COLO668 (cell line): Measurements from ENCODE around the gene SRGAP1.

Experiments
- DNase-seq: peaks from one replicate; lab custom pipeline; 2025; ENCODE audit not compliant: unreplicated experiment; lab: John Stamatoyannopoulos, UW

SRGAP1 gene

DNA sequence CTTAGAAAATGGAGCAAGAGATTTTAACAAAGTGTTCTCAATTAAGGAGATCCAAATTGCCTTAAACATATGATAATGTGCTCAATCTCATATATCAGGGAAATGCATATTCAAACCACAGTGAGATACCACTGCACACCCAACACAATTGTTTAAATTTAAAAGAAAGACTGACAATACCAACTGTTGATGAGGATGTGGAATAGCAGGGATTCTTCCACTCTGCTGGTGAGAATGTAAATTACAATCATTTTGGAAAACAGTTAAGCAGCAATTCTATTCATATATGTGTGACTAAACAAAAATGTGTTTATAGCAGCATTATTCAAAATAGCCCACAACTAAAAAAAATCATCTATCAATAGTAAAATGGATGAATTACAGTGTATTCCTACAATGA is 233.4 kb downstream of the SRGAP1 start:
- no peak for DNase-seq

DNA sequence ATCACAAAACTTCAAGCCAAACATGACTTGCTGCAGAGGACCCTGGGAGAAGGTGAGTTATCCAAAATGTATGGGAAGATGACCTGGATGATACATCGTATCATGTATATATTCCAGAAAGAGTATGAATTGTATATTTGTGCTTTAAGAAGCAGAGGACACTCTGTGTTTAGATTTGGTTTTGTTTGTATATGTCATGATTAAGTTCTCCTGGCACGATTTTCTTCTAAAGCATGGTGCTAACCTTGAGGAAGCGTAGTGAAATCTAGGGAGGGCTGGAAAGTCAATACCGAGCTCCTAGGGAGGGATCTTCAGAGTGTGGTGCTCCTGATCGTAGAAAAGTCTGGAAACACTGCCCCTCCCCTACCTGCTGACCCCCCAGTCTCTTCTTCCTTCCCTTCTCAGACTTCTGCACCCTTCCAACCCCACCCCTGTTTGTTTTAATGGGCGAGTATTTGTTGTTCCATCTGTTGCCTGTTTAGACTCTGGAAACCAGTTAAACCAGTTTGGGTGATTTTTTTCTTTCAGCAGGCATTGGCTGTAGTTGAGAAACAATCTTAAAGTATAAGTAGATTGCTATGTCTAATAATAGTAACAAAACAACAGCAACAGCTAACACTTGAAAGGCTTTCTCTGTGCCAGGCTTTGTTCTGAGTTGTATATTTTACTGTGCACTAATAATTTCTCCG is 236.0 kb downstream of the SRGAP1 start:
- peak; percentile 35 for DNase-seq

DNA sequence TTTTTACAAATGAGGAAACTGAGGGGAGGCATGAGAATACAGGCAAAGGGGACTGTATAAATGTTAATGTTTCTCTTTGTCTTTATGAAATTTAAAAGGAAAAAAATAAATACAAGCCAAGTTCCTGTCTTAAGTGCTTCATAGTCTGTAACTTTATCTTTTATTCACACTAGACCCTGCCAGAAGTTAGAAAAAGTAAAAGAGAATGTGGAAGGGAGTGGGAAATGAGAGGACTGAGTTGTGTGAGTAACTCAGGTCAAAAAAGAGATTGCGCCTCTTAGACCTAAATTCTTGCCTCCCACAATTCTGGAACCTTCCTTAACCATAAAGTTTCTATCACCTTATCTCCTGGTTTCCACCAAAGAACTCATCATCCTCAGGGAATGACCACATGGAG is 236.5 kb downstream of the SRGAP1 start:
- no peak for DNase-seq

DNA sequence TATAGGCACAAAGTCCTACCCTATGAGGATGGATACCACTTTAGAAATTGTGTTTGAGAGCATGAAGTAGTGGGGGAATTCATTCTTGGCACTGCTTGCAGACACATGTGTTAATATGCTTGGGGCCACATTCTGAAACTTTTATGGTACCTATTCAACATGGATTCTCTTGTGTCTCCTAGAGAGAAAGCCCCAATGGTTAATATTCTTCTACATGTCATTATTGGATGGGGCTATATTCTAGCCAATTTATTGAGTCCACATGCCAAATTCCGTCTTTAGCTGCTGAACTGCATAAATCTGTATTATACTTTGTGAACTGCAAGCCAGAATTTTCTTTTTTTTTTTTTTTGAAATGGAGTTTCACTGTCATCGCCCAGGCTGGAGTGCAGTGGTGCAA is 237.6 kb downstream of the SRGAP1 start:
- DNase-seq = no peak

DNA sequence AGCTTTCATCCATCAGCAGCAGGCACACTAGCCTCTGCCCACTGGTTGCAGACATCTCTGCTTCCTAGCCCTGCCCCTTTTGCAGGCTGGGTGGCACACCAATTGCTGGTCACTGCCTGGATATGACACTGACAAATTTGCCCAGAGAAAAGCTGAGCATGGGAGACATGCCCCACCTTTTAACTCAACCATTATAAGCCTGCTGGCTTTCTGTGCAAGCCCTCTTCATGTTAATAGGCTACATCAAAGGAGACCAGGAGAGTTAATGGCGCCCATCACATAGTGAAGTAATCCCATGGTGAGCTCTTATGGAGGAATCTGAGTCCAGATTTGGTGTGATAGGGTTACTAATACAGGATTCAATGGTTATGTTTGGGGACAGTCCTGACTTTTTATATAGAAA is 238.4 kb downstream of the SRGAP1 start:
- DNase-seq = no peak

DNA sequence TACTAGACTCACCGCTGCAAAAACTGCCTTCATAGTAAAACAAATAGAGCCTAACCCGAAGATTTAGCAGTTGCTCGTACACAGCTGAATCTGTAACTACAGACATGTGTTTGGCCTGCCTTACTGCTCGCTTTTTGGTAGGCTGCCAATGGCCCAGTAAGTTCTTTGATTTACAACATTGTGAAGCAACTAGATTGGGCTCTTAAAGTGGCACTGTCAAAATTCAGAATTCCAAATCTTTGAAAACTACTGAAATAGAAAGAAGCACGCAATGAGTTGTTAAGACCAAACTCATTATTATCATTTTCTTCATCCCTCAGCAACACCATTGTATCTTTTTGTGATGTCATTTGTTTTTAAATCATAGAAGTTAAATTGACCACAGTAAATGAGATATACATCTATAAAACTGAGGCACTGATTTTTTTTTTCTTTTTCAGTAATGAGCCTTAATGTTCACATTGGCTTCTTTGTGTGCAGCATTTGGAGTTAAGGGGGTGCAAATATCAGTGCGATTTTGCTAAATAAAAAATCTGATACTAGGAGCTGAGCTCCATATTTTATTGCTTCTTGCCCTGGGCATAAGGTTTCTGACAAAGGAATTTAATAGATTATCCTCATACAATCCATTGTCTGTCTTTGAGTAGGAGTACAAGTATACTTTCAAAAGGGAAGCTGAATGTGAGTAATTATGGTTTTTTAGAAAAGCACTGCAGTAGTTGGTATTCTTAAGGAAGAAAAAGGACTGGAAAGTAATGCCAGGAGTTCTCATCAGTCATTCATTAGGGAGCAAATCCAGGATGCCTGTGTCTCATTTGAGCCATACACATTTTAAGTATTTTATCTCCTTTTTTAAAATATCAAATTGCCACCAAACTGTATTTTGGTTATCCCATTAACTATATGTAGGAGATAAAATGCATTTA is 239.0 kb downstream of the SRGAP1 start:
- no peak for DNase-seq

DNA sequence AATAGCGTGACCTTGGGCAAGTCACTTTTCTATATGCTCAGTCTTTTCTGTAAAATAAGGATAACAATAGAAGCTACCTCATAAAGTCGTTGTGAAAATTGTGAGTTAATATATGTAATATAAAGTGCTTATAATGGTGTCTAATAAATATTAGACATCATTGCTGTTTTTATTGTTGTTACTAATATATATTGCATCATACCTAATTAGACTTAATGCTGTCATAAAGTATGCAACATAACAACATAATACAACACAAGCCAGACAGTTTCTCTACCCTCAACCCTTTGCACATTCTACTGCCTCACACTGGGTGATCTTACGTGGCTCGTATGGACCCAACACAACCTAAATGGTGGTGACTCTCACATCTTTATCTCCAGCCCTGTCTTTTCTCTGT is 240.7 kb downstream of the SRGAP1 start:
- DNase-seq = no peak

DNA sequence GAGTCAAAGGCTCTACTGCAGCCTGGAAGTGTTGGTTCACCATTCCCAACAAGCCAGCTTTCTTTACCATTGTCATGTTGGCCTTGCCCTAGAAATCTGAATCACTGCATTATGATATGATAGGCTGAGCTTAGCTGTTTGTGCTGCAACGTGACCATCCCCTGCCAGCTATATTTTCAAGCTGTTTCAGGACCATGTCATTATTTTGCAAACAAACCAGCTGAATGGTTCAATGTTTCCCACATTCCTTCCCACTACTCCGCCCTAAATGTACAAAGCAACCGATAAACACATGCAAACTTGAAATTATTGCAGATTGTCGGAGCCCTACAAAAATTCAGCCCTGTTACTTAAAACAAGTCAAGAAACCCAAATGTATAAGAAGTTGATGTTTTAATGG is 241.5 kb downstream of the SRGAP1 start:
- DNase-seq = no peak

DNA sequence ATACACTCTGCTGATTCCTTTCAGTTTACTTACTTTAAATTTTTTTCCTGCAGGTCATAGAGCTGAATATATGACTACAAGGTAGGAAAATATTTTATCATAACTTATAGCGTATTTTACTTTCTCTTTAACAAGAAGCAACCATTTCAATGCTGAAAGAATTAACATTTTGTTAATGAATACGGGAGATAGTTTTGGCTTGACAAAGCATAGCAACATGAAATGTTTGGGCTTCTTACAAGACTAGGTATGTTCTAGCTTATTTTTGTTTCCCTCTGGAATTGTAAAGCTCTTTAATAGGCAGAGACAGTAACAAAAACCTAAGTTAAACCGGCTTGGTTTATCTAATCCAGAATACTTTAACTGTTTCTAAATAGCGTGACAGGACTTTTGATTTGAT is 242.4 kb downstream of the SRGAP1 start:
- no peak for DNase-seq

DNA sequence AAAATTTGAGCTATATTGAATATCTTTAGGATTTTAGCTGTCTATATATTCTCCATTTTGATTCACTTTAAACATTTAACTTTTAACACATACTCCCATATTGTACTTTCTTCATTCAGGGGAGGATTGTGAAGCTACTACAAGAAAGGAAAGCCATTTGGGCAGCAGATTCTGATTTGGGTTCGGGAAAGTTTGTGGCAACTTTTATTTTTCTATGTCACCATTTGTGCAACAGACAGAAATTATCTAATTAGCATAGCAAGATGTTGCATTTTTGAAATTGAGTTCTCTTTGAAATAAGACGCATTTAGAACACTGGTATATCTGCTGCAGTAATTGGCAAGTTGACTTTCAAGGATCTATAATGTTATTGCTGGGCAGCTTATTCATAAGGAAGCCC is 243.3 kb downstream of the SRGAP1 start:
- no peak for DNase-seq

DNA sequence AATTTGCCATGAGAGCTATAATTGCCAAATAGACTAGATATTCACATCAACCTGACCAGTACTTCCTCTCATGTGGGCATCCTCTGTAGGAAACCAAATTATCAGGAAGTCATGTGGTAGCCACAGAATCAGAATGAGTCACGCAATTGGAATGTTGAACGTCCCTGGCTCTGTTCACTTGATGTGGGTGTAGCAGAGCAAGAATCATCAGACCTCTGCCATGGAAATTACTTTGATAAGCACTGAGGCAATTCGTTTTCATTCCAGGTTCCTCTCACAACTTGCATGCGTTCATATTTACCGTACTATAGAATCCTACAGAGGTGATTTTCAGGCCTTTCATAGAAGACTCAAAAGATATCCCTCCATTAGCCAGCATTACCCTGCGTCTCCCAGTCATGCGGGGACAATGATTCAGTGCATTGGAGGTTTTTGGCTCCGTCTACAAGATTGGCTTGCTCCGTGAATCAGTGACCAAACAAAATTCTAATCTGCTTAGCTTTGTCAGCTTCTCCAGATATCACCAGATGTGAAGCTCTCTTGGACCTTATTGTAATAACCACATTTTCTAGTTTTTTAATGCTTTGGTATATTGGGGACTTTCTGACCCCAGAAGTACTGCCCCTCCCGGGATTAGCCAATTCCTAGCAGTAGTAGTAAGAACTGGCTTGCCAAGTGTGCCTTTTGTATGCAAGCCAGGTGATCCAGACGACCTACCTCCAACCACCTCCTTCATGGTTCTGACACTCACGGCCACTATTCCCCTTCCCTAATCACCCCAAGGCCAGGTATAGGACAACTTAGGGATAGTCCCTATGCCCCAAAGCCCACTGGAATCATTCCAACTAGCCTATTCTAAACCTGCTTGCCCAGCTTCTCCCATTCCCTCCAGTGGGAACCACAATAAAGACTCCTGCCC is 244.2 kb downstream of the SRGAP1 start:
- peak; percentile 58 for DNase-seq

DNA sequence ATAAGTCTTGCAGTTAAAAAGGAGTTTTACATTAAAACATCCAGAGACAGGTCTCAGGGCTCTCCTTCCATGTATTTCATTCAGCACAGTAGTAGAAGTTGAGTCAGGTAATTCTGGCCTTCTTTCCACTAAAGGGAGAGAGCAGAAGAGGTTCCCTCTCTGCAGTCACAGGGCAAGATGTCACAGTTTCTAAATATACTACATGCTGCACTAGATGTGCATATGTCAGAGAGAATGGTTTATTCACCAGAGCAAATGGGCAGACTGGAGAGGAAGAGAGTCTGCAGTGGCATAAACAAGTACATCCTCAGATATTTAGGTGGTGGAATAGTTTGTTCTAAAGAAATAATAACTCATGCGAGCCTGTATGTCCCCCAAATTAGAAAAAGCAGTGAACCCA is 245.5 kb downstream of the SRGAP1 start:
- DNase-seq = no peak

DNA sequence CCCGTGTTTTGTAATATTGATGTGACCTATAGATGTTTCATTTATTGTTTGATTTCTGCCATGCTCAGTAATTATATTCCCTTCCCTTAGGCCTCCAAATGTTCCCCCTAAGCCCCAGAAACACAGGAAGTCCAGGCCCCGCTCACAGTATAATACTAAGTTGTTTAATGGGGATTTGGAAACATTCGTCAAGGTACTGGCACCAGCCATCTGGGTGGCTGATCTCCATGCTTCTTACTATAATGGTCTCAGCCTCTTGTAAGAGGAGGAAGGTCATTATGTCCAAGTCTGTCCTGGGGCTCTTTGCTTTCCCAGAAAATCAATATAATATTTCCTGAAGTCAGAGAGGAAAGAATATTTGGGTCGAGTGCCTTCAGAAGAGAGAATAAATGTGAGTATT is 246.7 kb downstream of the SRGAP1 start:
- DNase-seq = no peak

DNA sequence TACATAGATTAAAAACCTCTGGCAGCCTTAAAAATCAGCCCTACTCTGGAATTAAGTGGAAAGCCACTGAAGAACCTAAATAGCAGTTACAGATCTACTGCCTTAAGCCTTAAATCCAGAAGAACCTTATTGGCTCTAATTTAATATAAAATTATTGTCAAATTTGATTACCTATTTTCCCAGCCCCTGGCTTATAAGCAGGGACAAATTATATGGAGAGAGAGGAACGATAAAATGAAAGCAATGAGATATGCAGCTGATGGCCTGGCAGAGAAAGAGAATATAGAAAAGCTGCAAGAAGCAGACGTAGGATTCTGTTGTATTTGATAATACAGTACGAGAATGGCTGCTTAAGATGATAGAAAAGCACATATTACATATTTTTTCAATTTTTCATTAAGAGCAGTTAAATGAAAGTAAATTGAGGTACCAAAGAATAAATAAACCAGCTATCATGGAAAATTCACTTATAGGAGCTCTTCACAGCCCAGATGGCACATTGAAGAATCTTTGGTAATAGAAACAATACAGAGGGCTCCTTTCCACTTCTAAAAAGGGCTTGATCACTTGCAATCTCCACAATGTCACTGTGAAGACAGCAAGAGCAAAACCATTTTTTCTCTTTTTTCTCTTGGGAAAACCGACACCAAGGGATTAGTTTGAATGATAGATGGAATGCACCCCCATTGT is 248.2 kb downstream of the SRGAP1 start:
- no peak for DNase-seq

DNA sequence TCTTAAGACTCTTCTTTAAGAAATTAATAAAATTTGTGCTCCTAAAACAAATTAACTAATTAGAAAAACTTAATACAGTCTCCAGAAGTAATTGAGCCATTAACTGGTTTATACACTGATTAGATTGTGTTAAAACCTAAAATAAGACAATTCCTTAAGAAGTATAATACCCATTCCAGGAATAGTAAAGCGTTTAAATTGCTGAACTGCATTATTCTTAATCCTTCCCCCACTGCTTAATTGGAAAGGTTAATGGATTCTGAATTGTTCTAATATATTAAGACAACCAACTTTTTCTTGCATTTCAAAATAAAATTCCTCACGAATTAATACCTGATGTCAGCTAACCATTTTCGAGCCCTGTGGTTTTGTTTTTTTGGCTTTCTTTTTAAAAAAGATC is 249.2 kb downstream of the SRGAP1 start:
- DNase-seq = no peak

DNA sequence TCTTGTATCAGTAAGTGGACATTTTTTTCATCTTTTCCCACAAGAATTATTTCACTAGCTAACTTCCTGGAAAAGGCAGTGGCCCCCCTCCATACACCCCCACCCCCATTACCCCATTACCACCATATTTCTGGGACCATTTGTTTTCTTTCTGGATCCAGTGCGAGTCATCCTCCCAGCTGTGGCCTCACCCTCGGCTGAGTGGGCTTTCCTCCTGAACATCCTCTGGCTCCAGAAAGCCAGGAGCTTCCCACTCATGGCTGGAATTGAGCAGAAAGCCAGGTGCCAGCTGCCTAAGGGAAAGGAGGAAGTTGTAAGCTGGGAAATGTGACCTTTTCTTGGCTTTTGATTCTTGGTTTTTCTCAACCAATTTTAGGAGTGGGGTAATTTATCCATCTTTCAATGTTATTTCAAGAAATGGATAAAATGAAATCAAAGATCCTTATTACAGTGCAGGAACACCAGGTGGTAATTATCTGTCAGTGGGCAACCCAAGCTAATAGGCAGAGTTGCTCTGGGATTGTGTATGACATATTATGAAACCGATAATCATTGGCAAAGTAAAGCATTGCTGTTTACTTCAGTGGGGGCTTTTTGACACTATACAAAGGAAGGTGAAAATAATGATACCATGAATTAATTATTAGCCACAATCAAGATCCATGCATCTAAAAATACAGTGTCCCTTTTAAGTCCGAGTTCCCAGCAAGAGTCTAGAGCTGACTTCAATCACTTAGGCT is 253.0 kb downstream of the SRGAP1 start:
- no peak for DNase-seq

DNA sequence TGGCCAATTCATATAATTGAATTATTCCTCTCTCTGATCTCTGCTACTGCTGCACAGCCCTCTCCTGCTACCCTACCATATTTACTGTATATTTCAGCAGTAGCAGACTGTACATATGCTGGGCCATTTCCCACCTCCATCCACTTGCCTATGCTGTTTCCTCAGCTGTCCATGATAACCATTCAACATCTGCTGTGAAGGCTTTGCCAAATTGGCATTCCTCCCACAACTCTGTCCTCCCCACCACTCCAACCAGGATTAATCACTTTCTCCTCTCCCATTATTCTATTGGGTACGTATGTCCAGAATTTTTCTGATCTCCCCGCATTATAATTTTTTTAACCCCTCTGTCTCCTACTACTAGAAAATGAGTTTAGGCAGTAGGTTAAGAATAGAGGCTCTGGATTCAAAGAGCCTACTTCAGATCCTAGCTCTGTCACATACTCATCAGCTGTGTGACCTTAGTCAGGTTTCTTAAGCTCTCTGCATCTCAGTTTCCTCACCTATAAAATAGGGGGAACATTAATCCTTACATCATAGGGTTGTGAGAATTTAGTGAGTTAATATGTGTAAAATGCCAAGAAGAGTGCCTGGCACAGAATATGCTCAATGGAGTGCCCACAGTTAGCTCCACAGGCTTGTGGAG is 254.3 kb downstream of the SRGAP1 start:
- no peak for DNase-seq

DNA sequence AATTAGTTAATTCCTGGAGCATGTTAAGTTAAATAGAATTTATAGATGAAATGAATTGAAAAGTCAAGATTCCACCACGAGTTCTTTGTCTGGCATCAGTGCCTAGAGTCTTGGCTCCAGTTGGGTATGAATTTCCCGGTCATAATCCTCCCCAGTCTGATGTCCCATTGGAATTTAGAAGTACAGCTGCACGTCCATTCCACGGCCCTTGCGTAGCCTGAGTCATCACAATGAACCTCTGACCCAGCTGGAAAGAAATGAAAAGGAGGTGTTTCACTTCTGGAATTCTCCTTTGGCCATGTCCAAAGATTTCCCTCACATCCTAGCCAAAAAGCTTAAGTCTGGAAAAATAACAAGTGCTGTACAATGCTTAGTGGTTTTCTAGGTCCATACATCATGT is 254.9 kb downstream of the SRGAP1 start:
- no peak for DNase-seq

DNA sequence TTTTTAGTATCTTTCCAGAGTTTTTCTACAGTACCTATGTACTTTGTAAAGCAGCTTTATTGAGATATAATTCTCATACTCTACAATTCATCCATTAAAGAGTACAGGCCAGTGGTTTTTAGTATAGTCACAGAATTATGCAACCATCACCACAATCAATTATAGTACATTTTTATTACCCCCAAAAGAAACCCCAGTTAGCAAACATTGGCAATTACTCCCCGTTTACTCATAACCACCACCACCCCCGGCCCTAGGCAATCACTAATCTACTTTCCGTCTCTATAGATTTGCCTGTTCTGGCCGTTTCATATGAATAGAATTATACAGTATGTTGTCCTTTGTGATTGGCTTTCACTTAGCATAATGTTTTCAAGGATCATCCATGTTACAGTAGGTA is 257.8 kb downstream of the SRGAP1 start:
- DNase-seq = no peak
